ENCODE results near the gene SPRING1.

SPRING1 gene

GRCh38 chr12:116708826-116709756 lies 28.8 kb downstream of the SPRING1 start:
- Histone ChIP-seq H3K4me1 (ENCODE audit: control insufficient read depth, insufficient read depth, low read length) (no peaks in the 10 kb centered on the region), H3K9me3 (ENCODE audit: control insufficient read depth, insufficient read depth, low read length) (no peaks in the 10 kb centered on the region), H3K4me3 (ENCODE audit: low read length) (no peak overlapping the region), H3K36me3 (ENCODE audit: control insufficient read depth, insufficient read depth, low read length) (no peaks in the 10 kb centered on the region), H3K27ac (ENCODE audit: low read length) (no peak overlapping the region), H3K27me3 (ENCODE audit: control insufficient read depth, insufficient read depth, low read length) (no peaks in the 10 kb centered on the region)
- no peak for DNase-seq (ENCODE audit: low read depth, low spot score)
- WGBS (ENCODE audit: insufficient coverage, insufficient read length), result no CpG with 5 or more reads among the region's 26 CpGs

- H3K9me3 ChIP-seq (ENCODE audit: control insufficient read depth, insufficient read depth, low read length), result no peaks in the 10 kb centered on the region
- no peaks in the 10 kb centered on the region for H3K36me3 ChIP-seq (ENCODE audit: control insufficient read depth, insufficient read depth, low read length)
- no peaks in the 10 kb centered on the region for H3K4me1 ChIP-seq (ENCODE audit: control insufficient read depth, insufficient read depth, low read length)
- no peak overlapping the region for H3K27ac ChIP-seq (ENCODE audit: low read length)
- H3K4me3 ChIP-seq (ENCODE audit: low read length), result no peak overlapping the region
- no peak for DNase-seq (ENCODE audit: low read depth, low spot score)
- WGBS (ENCODE audit: insufficient coverage, insufficient read length), result no CpG with 5 or more reads among the region's 9 CpGs
- H3K27me3 ChIP-seq (ENCODE audit: control insufficient read depth, insufficient read depth, low read length), result no peaks in the 10 kb centered on the region
Measured at GRCh38 chr12:116707751-116708150, 30.1 kb downstream of the SPRING1 start.

GRCh38 chr12:116703214-116703795 lies 34.6 kb downstream of the SPRING1 start:
- peak; percentile 64 for DNase-seq (ENCODE audit: low read depth, low spot score)
- no peaks in the 10 kb centered on the region for H3K4me1 ChIP-seq (ENCODE audit: control insufficient read depth, insufficient read depth, low read length)
- no peaks in the 10 kb centered on the region for H3K9me3 ChIP-seq (ENCODE audit: control insufficient read depth, insufficient read depth, low read length)
- H3K36me3 ChIP-seq (ENCODE audit: control insufficient read depth, insufficient read depth, low read length), result no peaks in the 10 kb centered on the region
- H3K27ac ChIP-seq (ENCODE audit: low read length), result no peak overlapping the region
- no CpG with 5 or more reads among the region's 12 CpGs for WGBS (ENCODE audit: insufficient coverage, insufficient read length)
- H3K4me3 ChIP-seq (ENCODE audit: low read length), result no peak overlapping the region
- H3K27me3 ChIP-seq (ENCODE audit: control insufficient read depth, insufficient read depth, low read length), result no peaks in the 10 kb centered on the region

GRCh38 chr12:116701432-116701831 lies 36.4 kb downstream of the SPRING1 start:
- no peaks in the 10 kb centered on the region for H3K36me3 ChIP-seq (ENCODE audit: control insufficient read depth, insufficient read depth, low read length)
- no peak for DNase-seq (ENCODE audit: low read depth, low spot score)
- no peaks in the 10 kb centered on the region for H3K4me1 ChIP-seq (ENCODE audit: control insufficient read depth, insufficient read depth, low read length)
- no CpG with 5 or more reads among the region's 4 CpGs for WGBS (ENCODE audit: insufficient coverage, insufficient read length)
- no peaks in the 10 kb centered on the region for H3K9me3 ChIP-seq (ENCODE audit: control insufficient read depth, insufficient read depth, low read length)
- H3K27ac ChIP-seq (ENCODE audit: low read length), result no peak overlapping the region
- H3K27me3 ChIP-seq (ENCODE audit: control insufficient read depth, insufficient read depth, low read length), result no peaks in the 10 kb centered on the region
- no peak overlapping the region for H3K4me3 ChIP-seq (ENCODE audit: low read length)

- Histone ChIP-seq H3K27ac (ENCODE audit: low read length) (no peak overlapping the region), H3K36me3 (ENCODE audit: control insufficient read depth, insufficient read depth, low read length) (no peaks in the 10 kb centered on the region), H3K4me1 (ENCODE audit: control insufficient read depth, insufficient read depth, low read length) (no peaks in the 10 kb centered on the region), H3K4me3 (ENCODE audit: low read length) (no peak overlapping the region), H3K27me3 (ENCODE audit: control insufficient read depth, insufficient read depth, low read length) (no peaks in the 10 kb centered on the region), H3K9me3 (ENCODE audit: control insufficient read depth, insufficient read depth, low read length) (no peaks in the 10 kb centered on the region)
- WGBS (ENCODE audit: insufficient coverage, insufficient read length), result no CpG with 5 or more reads among the region's 6 CpGs
- DNase-seq (ENCODE audit: low read depth, low spot score), result no peak
Measured at GRCh38 chr12:116700066-116700465, 37.8 kb downstream of the SPRING1 start.

GRCh38 chr12:116698554-116699075 lies 39.3 kb downstream of the SPRING1 start:
- Histone ChIP-seq H3K9me3 (ENCODE audit: control insufficient read depth, insufficient read depth, low read length) (no peaks in the 10 kb centered on the region), H3K4me3 (ENCODE audit: low read length) (no peak overlapping the region), H3K27ac (ENCODE audit: low read length) (no peak overlapping the region), H3K36me3 (ENCODE audit: control insufficient read depth, insufficient read depth, low read length) (no peaks in the 10 kb centered on the region), H3K4me1 (ENCODE audit: control insufficient read depth, insufficient read depth, low read length) (no peaks in the 10 kb centered on the region), H3K27me3 (ENCODE audit: control insufficient read depth, insufficient read depth, low read length) (no peaks in the 10 kb centered on the region)
- DNase-seq (ENCODE audit: low read depth, low spot score), result no peak
- WGBS (ENCODE audit: insufficient coverage, insufficient read length), result no CpG with 5 or more reads among the region's 2 CpGs

- H3K9me3 ChIP-seq (ENCODE audit: control insufficient read depth, insufficient read depth, low read length), result no peaks in the 10 kb centered on the region
- no peaks in the 10 kb centered on the region for H3K4me1 ChIP-seq (ENCODE audit: control insufficient read depth, insufficient read depth, low read length)
- no peaks in the 10 kb centered on the region for H3K36me3 ChIP-seq (ENCODE audit: control insufficient read depth, insufficient read depth, low read length)
- no peak for DNase-seq (ENCODE audit: low read depth, low spot score)
- H3K27ac ChIP-seq (ENCODE audit: low read length), result no peak overlapping the region
- H3K4me3 ChIP-seq (ENCODE audit: low read length), result no peak overlapping the region
- WGBS (ENCODE audit: insufficient coverage, insufficient read length), result no CpG with 5 or more reads among the region's 8 CpGs
- no peaks in the 10 kb centered on the region for H3K27me3 ChIP-seq (ENCODE audit: control insufficient read depth, insufficient read depth, low read length)
Measured at GRCh38 chr12:116698116-116698515, 39.8 kb downstream of the SPRING1 start.

- no peak for DNase-seq (ENCODE audit: low read depth, low spot score)
- no CpG with 5 or more reads among the region's 11 CpGs for WGBS (ENCODE audit: insufficient coverage, insufficient read length)
- no peaks in the 10 kb centered on the region for H3K36me3 ChIP-seq (ENCODE audit: control insufficient read depth, insufficient read depth, low read length)
- H3K4me1 ChIP-seq (ENCODE audit: control insufficient read depth, insufficient read depth, low read length), result no peaks in the 10 kb centered on the region
- H3K9me3 ChIP-seq (ENCODE audit: control insufficient read depth, insufficient read depth, low read length), result no peaks in the 10 kb centered on the region
- H3K27ac ChIP-seq (ENCODE audit: low read length), result no peak overlapping the region
- H3K4me3 ChIP-seq (ENCODE audit: low read length), result no peak overlapping the region
- H3K27me3 ChIP-seq (ENCODE audit: control insufficient read depth, insufficient read depth, low read length), result no peaks in the 10 kb centered on the region
Measured at GRCh38 chr12:116697716-116698115, 40.2 kb downstream of the SPRING1 start.

GRCh38 chr12:116697305-116697704 lies 40.6 kb downstream of the SPRING1 start:
- no peak overlapping the region for H3K4me3 ChIP-seq (ENCODE audit: low read length)
- no peaks in the 10 kb centered on the region for H3K36me3 ChIP-seq (ENCODE audit: control insufficient read depth, insufficient read depth, low read length)
- WGBS (ENCODE audit: insufficient coverage, insufficient read length), result no CpG with 5 or more reads among the region's 7 CpGs
- no peaks in the 10 kb centered on the region for H3K9me3 ChIP-seq (ENCODE audit: control insufficient read depth, insufficient read depth, low read length)
- no peaks in the 10 kb centered on the region for H3K4me1 ChIP-seq (ENCODE audit: control insufficient read depth, insufficient read depth, low read length)
- no peaks in the 10 kb centered on the region for H3K27me3 ChIP-seq (ENCODE audit: control insufficient read depth, insufficient read depth, low read length)
- no peak for DNase-seq (ENCODE audit: low read depth, low spot score)
- no peak overlapping the region for H3K27ac ChIP-seq (ENCODE audit: low read length)

GRCh38 chr12:116695464-116695725 lies 42.5 kb downstream of the SPRING1 start:
- no peaks in the 10 kb centered on the region for H3K4me1 ChIP-seq (ENCODE audit: control insufficient read depth, insufficient read depth, low read length)
- H3K9me3 ChIP-seq (ENCODE audit: control insufficient read depth, insufficient read depth, low read length), result no peaks in the 10 kb centered on the region
- H3K36me3 ChIP-seq (ENCODE audit: control insufficient read depth, insufficient read depth, low read length), result no peaks in the 10 kb centered on the region
- no peak overlapping the region for H3K4me3 ChIP-seq (ENCODE audit: low read length)
- H3K27ac ChIP-seq (ENCODE audit: low read length), result no peak overlapping the region
- no peaks in the 10 kb centered on the region for H3K27me3 ChIP-seq (ENCODE audit: control insufficient read depth, insufficient read depth, low read length)
- WGBS (ENCODE audit: insufficient coverage, insufficient read length), result no CpG with 5 or more reads among the region's 3 CpGs
- DNase-seq (ENCODE audit: low read depth, low spot score), result no peak

Measured in iPS DF 6.9 (cell line).